Effector memory CD8-positive, alpha-beta T cell (primary cell): ENCODE data around the gene UVRAG.

Experiments used
- ATAC-seq: fragments of 150-1000 bp; cut with Tn5 transposase; replicated peaks from 2 replicates; pipeline ENCODE4 v1.10.0; 2021; ENCODE audit warnings: mild to moderate bottlenecking, moderate library complexity
- DNase-seq, 3 experiments: peaks; one replicate each; pipeline ENCODE4 v3.0.0; 2021
- H3K27ac Mint-ChIP-seq, 2 donors: one replicate each; pipeline ENCODE4 v1.8.0; 2022; ENCODE audit warnings: mild to moderate bottlenecking in 2 of 2, mixed read lengths in 2 of 2, moderate library complexity in 2 of 2
- H3K27me3 Mint-ChIP-seq, 2 donors: one replicate each; pipeline ENCODE4 v1.8.0; 2022; ENCODE audit warnings: mixed read lengths in 2 of 2
- H3K36me3 Mint-ChIP-seq: one replicate; pipeline ENCODE4 v1.8.0; 2022; ENCODE audit warnings: mild to moderate bottlenecking, moderate library complexity, mixed read lengths; ENCODE audit not compliant: insufficient read depth
- H3K4me1 Mint-ChIP-seq, 2 donors: one replicate each; pipeline ENCODE4 v1.8.0; 2022; ENCODE audit warnings: low read depth in 2 of 2, mixed read lengths in 2 of 2
- H3K4me3 Mint-ChIP-seq, 2 donors: one replicate each; pipeline ENCODE4 v1.8.0; 2022; ENCODE audit warnings: mild to moderate bottlenecking in 2 of 2, mixed read lengths in 2 of 2, moderate library complexity in 2 of 2
- H3K9me3 Mint-ChIP-seq, 2 donors: one replicate each; pipeline ENCODE4 v1.8.0; 2022; ENCODE audit warnings: mixed read lengths in 2 of 2

UVRAG gene

DNA sequence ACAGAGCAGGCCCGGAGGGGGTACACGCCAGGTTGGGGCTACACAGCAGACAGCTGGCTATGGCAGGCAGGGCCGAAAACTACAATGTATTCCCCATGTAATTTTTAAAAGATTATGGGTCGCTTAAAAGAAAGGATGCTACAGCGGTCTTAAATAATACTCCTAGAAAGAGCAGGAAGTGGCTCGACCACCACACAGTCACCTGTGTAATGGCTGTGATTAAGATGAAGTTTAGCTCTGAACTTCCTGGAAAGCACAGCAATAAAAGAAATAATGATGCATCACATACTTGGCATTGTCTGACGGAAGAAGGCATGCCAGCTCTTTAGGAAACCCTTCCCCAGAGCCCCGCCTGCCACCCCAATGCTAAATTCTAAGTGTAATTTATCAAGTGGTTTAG lies 358.7 kb downstream of the UVRAG start:
- DNase-seq (no peak), ATAC-seq (no peak)
- Mint-ChIP-seq H3K27ac (no peak overlapping the region), H3K27me3 (peaks cover 0 to under 1% of the 10 kb centered on the region in 2 donors), H3K9me3 (no peaks in the 10 kb centered on the region), H3K36me3 (no peaks in the 10 kb centered on the region), H3K4me1 (peaks cover 8 to 11% of the 10 kb centered on the region in 2 donors), H3K4me3 (no peak overlapping the region)

DNA sequence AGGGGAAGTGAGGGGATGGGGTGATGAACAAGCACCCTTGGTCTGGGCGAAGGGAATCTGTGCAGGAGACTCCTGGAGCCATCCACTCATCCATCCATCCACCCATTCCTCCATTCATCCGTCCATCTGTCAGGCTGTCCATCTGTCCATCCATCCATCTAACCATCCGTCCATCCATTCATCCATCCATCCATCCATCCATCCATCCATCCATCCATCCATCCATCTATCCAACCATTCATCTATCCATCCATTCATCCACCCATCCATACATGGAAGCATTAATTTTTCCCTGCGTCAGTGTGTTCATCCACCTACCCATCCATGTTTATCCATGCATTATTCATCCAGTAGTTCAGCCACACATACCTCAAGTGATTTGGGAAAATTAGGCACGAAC lies 359.3 kb downstream of the UVRAG start:
- H3K9me3 Mint-ChIP-seq, result no peaks in the 10 kb centered on the region
- ATAC-seq, result no peak
- H3K27ac Mint-ChIP-seq, result no peak overlapping the region
- DNase-seq, result no peak
- peaks cover 8 to 11% of the 10 kb centered on the region in 2 donors for H3K4me1 Mint-ChIP-seq
- no peaks in the 10 kb centered on the region for H3K36me3 Mint-ChIP-seq
- no peak overlapping the region for H3K4me3 Mint-ChIP-seq
- no peaks in the 10 kb centered on the region for H3K27me3 Mint-ChIP-seq

DNA sequence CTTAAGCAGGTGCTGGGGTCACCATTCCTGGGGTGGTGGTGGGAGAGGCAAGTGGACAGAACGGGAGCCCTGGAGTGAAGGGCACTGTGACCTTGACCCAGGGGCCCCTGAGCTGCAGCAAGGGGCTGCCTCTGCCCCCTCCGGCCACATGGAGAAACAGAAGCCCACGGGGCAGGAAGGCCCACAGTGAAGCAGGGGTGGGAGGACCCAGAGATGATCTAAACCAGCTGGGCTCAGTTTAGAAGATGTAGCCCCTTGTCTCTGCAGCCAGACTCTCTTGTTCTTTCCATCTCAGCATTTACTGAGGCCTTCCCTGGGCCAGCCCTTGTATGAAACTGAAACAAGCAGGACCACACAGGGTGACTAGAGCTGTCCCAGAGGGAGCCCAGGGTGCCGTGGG lies 360.8 kb downstream of the UVRAG start:
- H3K4me1 Mint-ChIP-seq, result peaks cover 8 to 11% of the 10 kb centered on the region in 2 donors
- no peak for DNase-seq
- H3K27ac Mint-ChIP-seq, result peak overlapping the region; percentile 48 to 77
- H3K27me3 Mint-ChIP-seq, result no peaks in the 10 kb centered on the region
- no peak overlapping the region for H3K4me3 Mint-ChIP-seq
- no peak for ATAC-seq
- H3K9me3 Mint-ChIP-seq, result no peaks in the 10 kb centered on the region
- no peaks in the 10 kb centered on the region for H3K36me3 Mint-ChIP-seq

DNA sequence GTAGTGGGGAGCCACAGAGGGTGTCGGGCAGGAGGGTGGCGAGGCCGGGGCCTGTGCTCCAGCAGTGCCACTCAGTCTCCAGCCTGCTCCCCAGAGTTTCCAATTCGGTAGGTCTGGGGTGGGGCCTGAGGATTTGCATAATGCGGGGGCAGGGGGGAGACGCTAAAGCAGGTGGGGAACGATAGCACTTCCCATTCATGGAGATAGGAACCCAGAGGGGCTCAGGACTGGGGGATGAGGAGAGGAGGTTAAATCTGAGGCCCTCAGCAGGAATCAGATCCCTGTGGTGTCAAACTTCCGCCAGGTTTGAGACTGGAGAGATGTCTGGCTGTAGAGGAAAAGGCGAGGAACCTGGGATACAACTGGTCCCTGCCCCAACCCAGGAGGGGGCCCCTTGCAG lies 361.5 kb downstream of the UVRAG start:
- Mint-ChIP-seq H3K4me3 (no peak overlapping the region), H3K27ac (peak overlapping the region in 1 of 2 donors; percentile 77), H3K9me3 (no peaks in the 10 kb centered on the region), H3K36me3 (no peaks in the 10 kb centered on the region), H3K4me1 (peaks cover 8 to 11% of the 10 kb centered on the region in 2 donors), H3K27me3 (no peaks in the 10 kb centered on the region)
- DNase-seq (no peak), ATAC-seq (no peak)

DNA sequence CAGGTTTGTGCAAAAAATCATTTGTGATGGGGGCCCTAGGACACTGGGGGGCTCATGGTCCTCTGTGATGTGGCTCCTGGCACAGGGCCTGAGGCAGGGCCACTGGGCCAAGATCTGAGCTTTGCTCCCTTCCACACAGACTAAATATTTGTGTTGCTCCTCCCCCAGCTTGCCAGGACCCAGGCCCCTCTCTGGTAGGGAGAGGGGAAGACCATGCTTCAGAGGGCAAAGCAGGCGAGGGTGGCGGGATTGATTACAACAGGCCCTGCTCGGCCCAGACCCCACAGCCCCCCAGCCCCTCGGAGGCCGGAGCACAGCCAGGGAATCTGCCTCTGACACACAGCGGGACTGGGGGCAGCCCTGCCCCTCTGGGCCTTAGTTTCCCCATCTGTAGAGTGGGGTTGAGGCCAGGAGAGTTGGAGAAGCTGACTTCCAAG lies 362.3 kb downstream of the UVRAG start:
- H3K36me3 Mint-ChIP-seq, result peaks cover under 1% of the 10 kb centered on the region
- no peak overlapping the region for H3K27ac Mint-ChIP-seq
- ATAC-seq, result no peak
- no peak overlapping the region for H3K4me3 Mint-ChIP-seq
- H3K9me3 Mint-ChIP-seq, result no peaks in the 10 kb centered on the region
- no peaks in the 10 kb centered on the region for H3K27me3 Mint-ChIP-seq
- H3K4me1 Mint-ChIP-seq, result peaks cover 8 to 11% of the 10 kb centered on the region in 2 donors
- no peak for DNase-seq

DNA sequence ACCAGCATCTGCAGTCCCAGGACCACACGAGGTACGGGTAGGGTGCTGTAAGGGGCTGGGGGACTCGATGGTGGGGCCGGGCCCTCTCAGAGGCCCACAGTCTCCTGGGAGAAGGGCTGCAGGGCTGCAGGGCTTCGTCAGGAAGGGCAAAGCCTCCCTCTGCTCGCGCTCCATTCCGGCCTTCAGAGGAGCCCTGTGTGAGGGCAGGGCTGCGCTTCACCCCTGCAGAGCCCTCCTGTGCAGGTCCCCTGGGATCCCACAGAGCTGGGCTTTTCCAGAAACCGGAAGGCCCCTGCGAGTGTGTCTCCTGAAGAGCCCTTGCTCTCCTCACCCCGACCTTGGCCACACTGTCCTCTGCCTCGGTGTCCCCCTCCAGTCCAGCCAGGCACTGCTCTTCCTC lies 364.1 kb downstream of the UVRAG start:
- no peak for ATAC-seq
- no peak overlapping the region for H3K4me3 Mint-ChIP-seq
- peaks cover 2 to 3% of the 10 kb centered on the region in 2 donors for H3K4me1 Mint-ChIP-seq
- no peaks in the 10 kb centered on the region for H3K27me3 Mint-ChIP-seq
- H3K36me3 Mint-ChIP-seq, result peaks cover 2% of the 10 kb centered on the region
- H3K9me3 Mint-ChIP-seq, result no peaks in the 10 kb centered on the region
- peak overlapping the region in 1 of 2 donors; percentile 41 for H3K27ac Mint-ChIP-seq
- no peak for DNase-seq

DNA sequence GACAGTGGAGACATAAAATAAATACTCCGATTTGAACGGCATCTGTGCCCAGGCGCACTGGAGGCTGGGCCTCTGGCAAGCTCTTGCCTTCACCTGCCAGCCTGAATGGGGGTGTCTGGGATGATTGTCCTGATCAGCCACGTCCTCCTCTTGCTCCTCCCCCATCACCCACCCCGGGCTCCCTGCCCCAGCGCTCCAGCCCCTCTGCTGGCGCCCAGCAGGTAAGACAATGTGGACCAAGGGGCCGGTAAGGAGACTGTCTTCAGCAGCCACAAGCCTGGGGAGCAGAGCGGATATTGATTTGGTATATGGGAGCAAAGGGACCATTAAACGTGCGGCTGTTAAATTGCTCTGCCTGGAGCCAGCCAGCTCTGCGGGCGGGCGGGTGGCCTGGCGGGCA lies 366.4 kb downstream of the UVRAG start:
- H3K4me1 Mint-ChIP-seq, result peaks cover 0 to 1% of the 10 kb centered on the region in 2 donors
- no peak overlapping the region for H3K4me3 Mint-ChIP-seq
- H3K9me3 Mint-ChIP-seq, result no peaks in the 10 kb centered on the region

DNA sequence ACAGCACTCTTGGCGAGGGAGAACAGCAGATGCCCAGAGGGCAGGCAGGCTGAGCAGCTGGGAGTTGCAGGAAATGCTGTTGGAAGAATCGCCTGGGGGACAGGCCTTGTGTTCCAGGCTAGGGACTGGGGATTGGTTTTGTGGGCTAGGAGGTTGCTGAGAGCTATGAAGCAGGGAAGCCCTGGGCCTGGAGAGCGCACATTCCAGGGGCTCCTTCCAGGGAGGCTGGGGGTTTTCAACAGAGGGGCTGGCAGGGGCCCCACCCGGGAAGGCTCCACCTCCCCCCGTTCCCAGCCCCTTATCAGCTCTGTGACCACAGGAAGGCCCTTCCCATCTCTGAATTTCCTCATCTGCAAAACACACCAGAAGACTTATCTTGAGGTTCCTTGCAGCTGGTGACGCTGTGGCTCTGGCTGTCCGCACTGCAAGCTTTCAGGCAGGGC lies 369.6 kb downstream of the UVRAG start:
- no peaks in the 10 kb centered on the region for H3K27me3 Mint-ChIP-seq
- H3K36me3 Mint-ChIP-seq, result peaks cover 6% of the 10 kb centered on the region
- H3K4me3 Mint-ChIP-seq, result no peak overlapping the region
- DNase-seq (no peak), ATAC-seq (no peak)
- peak overlapping the region; percentile 73 to 78 for H3K27ac Mint-ChIP-seq
- H3K4me1 Mint-ChIP-seq, result peaks cover 0 to 1% of the 10 kb centered on the region in 2 donors
- no peaks in the 10 kb centered on the region for H3K9me3 Mint-ChIP-seq

More for the DNA sequence above, 366.4 kb downstream of the UVRAG start:
- no peaks in the 10 kb centered on the region for H3K27me3 Mint-ChIP-seq
- H3K36me3 Mint-ChIP-seq, result peaks cover 6% of the 10 kb centered on the region
- no peak overlapping the region for H3K27ac Mint-ChIP-seq
- DNase-seq (no peak), ATAC-seq (no peak)

DNA sequence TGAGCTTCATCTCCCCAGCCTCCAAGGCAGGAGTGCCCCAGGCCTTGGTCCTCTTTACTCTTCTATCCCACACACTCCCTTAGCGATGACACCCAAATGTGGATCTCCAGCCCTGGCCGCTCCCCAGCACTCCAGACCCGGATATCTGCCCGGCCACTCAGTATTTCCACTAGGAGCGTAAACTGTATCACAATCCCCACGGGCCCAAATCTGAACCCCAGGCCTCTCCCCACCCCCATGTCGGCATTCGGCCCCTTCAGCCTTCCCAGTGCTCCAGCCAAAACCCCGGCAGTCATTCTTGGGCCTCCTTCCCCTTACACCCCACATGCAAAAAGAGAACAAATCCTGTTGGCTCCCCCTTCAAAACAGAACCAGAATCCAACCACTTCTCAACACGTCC lies 370.5 kb downstream of the UVRAG start:
- H3K4me3 Mint-ChIP-seq, result no peak overlapping the region
- peak overlapping the region in 1 of 2 donors; percentile 73 for H3K27ac Mint-ChIP-seq
- peaks cover 0 to 1% of the 10 kb centered on the region in 2 donors for H3K4me1 Mint-ChIP-seq
- ATAC-seq, result no peak
- peaks cover 6% of the 10 kb centered on the region for H3K36me3 Mint-ChIP-seq
- no peaks in the 10 kb centered on the region for H3K27me3 Mint-ChIP-seq
- no peaks in the 10 kb centered on the region for H3K9me3 Mint-ChIP-seq
- no peak for DNase-seq

DNA sequence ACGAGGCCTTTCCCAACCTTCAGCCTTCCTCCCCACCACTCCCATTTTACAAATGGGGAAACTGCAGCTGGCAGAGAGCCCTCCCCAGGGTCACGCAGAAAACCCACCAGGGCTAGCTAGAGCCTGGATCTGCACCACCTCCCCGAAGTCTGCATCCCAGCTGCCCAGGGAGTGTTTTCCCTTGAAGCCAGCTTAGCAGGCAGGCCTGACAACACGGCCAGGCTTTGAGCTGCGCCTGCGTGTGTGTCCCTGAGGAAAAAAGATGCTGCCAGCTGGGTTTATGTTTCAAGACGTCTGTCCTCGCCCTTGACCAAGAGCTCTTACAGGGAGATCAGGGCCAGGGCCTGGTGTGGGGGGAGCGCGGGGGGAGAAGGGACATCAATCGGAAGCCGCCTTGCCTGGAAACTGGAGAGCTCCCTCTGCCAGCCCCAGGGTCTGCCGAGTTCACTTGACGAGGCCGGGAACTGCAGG lies 371.0 kb downstream of the UVRAG start:
- Mint-ChIP-seq H3K36me3 (peaks cover 6% of the 10 kb centered on the region), H3K27ac (peak overlapping the region in 1 of 2 donors; percentile 73), H3K4me1 (peaks cover 0 to 1% of the 10 kb centered on the region in 2 donors), H3K9me3 (no peaks in the 10 kb centered on the region), H3K4me3 (no peak overlapping the region), H3K27me3 (no peaks in the 10 kb centered on the region)
- DNase-seq (no peak), ATAC-seq (no peak)

DNA sequence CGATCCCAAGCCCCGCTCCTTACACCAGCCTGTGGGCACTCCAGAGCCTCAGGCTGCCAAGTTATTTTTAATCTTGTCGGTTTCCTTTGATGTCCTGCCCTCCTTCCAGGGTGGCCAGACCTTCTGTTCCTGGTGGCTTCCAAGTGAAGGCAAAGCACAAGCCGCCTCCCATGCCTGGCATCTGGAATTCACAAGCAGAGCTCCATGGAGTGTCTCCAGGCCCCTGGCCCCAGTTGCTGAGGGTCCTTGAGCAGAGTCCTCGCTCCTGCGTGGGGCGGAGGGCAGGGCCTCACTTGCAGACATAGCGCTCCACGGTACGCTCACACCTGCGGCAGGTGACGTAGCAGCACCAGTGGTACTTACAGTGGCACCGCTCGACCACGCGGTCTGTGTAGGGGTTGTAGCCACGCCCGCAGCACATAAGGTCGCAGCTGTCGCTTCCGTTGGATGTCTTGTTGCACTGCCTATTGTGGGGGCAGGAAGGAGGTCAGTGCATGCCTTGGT lies 371.8 kb downstream of the UVRAG start:
- no peaks in the 10 kb centered on the region for H3K9me3 Mint-ChIP-seq
- H3K36me3 Mint-ChIP-seq, result peaks cover 8% of the 10 kb centered on the region
- ATAC-seq, result no peak
- no peak overlapping the region for H3K4me3 Mint-ChIP-seq
- peaks cover 0 to 1% of the 10 kb centered on the region in 2 donors for H3K4me1 Mint-ChIP-seq
- no peak overlapping the region for H3K27ac Mint-ChIP-seq
- no peak for DNase-seq
- H3K27me3 Mint-ChIP-seq, result no peaks in the 10 kb centered on the region

DNA sequence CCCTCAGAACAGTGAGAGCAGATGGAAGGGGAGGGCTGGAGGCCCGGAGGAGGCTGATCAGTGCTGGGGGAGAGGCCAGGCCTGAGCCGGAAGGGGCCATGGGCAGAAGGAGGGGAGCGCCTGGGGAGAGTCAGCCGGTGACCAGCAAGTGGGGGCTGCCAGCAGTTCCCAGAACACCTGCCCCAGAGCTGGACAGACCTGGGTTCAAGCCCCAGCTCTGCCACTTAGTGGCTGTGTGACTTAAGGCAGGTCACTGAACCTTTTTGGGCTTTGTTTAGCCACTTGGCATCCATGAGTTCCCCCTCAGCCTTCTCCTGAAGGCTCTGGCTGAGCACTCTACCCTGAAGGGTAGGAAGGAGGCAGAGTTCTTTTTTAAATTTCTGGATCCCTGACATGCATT lies 373.9 kb downstream of the UVRAG start:
- peaks cover 6% of the 10 kb centered on the region for H3K36me3 Mint-ChIP-seq
- no peaks in the 10 kb centered on the region for H3K27me3 Mint-ChIP-seq
- H3K4me3 Mint-ChIP-seq, result no peak overlapping the region
- peak overlapping the region in 1 of 2 donors; percentile 4 for H3K27ac Mint-ChIP-seq
- no peak for ATAC-seq
- DNase-seq, result no peak
- no peaks in the 10 kb centered on the region for H3K9me3 Mint-ChIP-seq
- peaks cover 0 to 1% of the 10 kb centered on the region in 2 donors for H3K4me1 Mint-ChIP-seq

DNA sequence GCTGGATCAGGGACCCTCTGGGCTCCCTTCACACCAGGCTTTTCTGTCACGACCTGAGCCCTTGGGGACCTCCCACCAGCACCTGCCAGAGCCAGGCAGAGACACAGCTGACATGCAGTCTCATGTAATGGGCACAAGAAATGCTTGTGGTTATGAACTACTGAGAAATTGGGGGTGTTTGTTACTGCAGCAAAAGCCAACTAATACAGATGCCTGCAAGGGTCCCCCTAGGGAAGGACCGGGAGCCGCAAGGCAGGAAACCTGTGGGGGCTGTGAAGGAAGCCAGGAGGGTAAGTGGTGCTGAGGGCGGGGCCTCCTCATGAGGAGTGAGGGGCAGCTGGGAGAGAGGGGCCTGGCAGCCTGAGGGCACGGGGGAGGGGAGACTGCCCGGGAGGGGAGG lies 374.7 kb downstream of the UVRAG start:
- H3K27ac Mint-ChIP-seq, result peak overlapping the region in 1 of 2 donors; percentile 4
- H3K27me3 Mint-ChIP-seq, result no peaks in the 10 kb centered on the region
- ATAC-seq, result no peak
- no peak overlapping the region for H3K4me3 Mint-ChIP-seq
- DNase-seq, result no peak
- H3K4me1 Mint-ChIP-seq, result no peaks in the 10 kb centered on the region
- no peaks in the 10 kb centered on the region for H3K9me3 Mint-ChIP-seq
- H3K36me3 Mint-ChIP-seq, result peaks cover 6% of the 10 kb centered on the region

DNA sequence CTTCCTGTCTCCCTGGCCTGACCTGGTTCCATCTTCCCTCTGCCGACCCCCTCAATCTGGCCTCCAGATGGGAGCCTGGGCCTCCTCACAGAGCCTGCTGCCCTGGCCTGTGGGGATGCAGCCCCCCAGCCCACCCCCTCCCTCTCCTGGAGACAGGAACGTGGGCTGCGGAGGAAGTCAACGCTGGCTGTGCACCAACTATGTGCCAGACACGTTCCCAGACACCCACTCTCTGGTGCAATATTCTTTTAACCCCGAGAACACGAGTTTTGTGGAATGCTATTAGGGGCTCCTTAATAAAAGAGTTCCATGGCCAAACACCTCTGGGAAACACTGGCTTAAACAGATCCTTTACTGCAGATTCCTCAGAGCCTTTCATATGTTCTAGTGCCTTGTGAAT lies 375.4 kb downstream of the UVRAG start:
- H3K4me1 Mint-ChIP-seq, result no peaks in the 10 kb centered on the region
- H3K27me3 Mint-ChIP-seq, result no peaks in the 10 kb centered on the region
- H3K4me3 Mint-ChIP-seq, result no peak overlapping the region
- ATAC-seq (no peak), DNase-seq (no peak)
- H3K36me3 Mint-ChIP-seq, result peaks cover 4% of the 10 kb centered on the region
- no peak overlapping the region for H3K27ac Mint-ChIP-seq
- no peaks in the 10 kb centered on the region for H3K9me3 Mint-ChIP-seq
